GM21723 (cell line): ENCODE results near the gene IRS1.

Source experiments
- ATAC-seq: cut with Tn5 transposase; IDR thresholded peaks from one replicate; pipeline ENCODE4 v1.9.1; 2021; ENCODE audit warnings: mild to moderate bottlenecking, moderate library complexity; ENCODE audit not compliant: unreplicated experiment

The IRS1 gene

GRCh38 chr2:226758921-226759640, 40.5 kb downstream of the IRS1 start:
- ATAC-seq = no peak

DNA sequence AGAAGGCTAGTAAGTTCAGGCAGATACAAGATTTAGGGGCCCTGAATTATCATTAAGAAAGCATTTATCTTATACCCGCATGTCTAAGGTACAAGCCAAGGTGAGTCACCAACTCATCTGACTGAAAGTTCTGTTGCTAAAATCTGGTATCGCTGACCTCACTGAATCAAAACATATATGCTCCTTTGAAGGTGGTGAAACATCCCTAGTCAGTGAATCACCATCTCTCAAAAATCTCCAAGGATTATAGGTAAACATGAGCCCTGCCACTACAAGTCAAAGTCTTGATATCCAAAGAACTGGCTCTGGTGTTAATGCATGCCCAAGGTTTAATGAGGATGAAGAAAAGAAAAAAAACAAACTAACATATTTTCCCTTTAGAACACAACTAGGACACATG, 43.5 kb downstream of the IRS1 start:
- no peak for ATAC-seq

- no peak for ATAC-seq
Observed at GRCh38 chr2:226755631-226756030, 44.0 kb downstream of the IRS1 start.

- no peak for ATAC-seq
Observed at GRCh38 chr2:226754821-226755604, 44.6 kb downstream of the IRS1 start.

- no peak for ATAC-seq
Observed at GRCh38 chr2:226752887-226753286, 46.7 kb downstream of the IRS1 start.

- ATAC-seq = no peak
Observed at GRCh38 chr2:226747288-226747687, 52.3 kb downstream of the IRS1 start.

DNA sequence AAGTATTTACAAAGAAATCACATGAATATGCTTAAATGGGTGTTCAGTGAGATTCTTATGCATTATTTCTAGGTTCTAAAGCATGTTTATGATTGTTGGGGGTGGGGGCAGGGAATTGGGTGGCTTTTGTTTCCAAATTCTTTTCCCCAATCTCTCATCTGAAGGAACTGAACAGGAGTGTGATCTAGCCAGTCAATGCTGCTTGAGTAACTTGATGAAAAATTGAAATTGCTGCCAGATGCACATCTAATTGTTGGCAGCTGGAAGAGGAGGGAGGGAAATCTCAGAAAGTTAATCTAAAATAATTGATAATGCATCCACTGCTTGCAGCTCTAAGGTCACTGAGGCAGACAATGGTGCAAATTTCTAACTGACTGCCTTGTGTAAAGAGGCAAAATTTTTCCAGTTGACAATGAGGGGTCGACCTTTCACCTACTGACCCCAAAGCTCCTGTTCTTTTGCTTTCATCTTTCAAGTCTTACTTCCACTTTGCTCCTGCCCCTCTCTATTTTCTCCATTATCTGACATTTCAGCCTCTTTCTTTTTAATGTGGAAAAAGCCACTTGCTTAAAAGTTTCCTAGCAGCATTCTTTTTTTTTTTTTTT, 53.3 kb downstream of the IRS1 start:
- ATAC-seq = no peak

- ATAC-seq = no peak
Observed at GRCh38 chr2:226743915-226744314, 55.7 kb downstream of the IRS1 start.

- no peak for ATAC-seq
Observed at GRCh38 chr2:226742347-226742746, 57.3 kb downstream of the IRS1 start.

DNA sequence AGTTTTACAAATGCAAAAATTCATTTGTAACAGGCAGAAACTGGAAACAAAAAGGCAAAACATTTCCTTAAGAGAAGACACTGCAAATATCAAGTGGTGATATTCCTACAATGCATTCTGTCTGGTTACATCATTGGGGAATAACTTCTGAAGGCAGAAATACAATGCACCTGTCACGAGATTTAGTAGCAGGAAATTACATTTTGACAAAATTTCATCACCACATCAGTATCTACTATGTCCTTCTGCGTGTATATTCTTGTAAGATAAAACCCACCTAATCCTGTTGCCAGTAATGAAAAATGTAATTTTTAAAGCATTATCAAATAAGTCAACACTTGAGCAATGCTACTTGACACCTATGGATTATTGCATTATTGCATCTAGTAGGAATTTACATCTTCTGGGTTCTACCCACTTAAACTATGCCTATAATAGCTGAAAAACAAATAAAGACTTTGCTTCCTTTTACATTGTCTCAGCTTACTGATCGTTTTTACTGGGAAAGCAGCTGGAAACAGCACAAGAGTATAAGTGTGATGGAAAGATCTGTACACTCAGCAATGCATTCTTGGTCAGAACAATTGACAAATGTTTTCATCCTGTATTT, 59.5 kb downstream of the IRS1 start:
- ATAC-seq = no peak

DNA sequence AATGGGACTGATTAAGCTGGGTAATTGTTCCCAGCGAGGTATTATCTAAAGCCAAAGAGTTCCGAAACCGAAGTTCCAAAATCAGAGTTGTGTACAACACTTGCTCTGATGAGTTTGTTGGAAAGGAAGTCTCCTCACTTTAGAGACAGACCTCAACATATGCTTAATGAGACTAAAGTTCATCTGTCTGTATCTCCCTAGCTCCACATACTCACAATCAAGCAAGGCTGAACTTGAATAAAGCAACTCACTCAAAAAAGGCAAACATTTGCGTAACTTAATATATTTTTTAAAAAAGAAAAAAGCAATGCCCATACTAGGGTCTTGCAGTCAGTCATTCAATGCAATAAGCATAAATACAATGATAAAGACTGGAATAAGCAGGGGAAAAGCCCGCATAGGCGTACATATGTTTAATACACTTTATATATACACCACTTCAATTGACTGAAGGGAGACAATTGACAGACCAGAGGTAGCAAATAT, 60.0 kb downstream of the IRS1 start:
- ATAC-seq = no peak

GRCh38 chr2:226738821-226739544, 60.6 kb downstream of the IRS1 start:
- ATAC-seq = no peak

GRCh38 chr2:226738191-226738820, 61.3 kb downstream of the IRS1 start:
- no peak for ATAC-seq

DNA sequence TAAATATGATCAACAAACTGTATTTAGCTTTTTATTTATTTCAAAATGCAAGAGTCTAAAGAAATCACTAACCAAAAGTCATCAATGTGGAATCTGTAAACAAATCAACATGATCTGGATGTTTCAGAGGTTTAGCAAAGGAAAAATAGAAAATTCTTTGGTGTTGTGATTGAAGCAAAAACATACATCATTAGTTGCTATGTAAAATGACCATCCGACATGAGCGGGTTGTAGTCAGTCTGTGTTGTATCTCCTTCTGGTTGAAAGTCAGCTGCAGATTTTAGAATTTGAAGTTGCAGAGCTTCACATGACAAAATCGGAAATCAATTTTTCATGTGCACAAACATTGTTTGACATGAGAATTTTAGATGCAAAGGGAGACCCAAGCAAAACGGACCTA, 63.2 kb downstream of the IRS1 start:
- no peak for ATAC-seq

DNA sequence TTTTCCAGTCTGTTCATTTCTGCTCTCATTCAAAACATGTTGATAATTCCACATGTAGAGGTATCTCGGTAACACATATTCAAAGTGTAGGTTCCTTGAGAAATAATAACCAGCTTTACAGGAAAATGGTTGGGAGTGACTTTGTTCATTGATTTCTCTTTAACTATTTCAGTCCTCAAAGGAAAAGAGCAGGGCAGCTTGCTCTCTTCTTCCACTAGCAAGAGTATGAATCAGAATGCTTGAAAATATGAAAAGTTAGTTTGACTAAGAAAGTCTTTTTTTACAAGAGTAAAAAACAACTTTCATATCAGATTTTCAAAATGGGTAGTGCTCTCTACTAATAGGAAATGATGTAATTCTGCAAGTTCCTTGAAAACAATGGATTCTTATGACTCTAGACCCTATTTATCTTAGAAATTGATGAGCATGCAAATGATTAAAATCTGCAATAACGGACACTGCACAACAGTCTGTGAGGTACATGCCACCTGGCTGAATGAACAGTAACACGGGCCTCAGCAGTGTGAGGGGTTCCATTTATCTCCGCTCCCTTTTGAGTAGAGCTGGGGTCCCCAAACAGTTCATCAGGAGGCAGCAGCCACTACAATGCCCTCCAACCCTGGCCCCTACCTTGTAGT, 65.6 kb downstream of the IRS1 start:
- ATAC-seq = no peak

DNA sequence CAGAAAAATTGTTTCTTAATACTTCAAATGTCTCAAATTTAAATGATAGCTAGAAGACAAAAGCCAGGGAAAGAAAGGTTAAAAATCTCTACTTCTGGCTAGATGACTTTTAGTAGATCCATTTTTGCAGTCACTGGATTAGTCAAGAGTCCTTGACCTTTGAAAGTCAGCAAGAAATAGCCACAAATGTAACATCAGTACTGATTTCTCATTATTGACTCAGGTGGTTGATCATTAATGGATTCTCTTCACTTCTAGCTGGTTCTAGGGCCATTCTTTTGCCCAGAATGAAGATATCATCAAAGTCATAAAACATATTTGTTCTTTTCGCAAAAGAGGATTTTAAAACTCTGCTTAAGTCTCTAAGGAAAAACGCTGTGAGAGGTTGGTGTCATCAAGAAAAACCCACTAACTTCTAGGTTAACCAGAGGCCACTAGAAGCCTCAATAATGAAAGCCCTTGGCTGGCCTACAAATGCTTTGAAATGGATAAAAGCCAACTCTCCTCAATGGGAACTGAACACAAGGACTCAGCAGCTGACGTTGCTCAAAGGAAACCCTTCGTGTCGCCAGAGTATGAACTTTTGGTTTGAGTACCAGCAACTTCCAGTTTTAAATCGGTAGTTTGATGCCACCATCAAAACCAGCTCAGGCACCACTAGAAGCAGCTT, 66.3 kb downstream of the IRS1 start:
- no peak for ATAC-seq

DNA sequence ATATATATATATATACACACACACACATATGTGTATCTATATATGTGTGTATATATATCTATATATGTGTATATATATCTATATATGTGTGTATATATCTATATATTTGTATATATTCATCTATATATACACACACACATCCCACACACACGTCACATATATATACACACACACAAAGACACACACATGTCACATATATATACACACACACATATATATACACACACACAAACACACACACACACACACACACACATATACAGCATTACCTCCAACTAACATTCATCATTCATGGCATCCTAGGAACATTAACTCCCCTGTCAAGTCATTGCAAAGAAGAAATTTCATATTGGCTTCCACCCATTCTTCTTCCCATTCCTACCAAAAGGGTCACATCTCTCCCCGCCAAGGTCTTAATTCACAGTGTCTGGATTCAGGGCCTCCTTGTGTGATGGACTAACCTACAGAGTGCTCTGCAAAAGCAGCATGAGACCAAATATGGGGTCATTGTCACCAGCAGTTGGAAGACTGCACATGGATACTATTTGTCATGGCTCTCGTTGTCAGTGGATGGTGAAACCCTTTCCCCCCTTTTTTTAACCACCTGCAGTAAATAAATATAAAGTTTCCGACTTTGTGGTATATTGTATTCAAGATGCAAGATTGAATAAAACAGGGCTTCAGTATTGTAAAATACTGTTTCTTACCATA, 67.0 kb downstream of the IRS1 start:
- no peak for ATAC-seq

GRCh38 chr2:226730481-226730880, 69.1 kb downstream of the IRS1 start:
- no peak for ATAC-seq

- ATAC-seq = no peak
Observed at GRCh38 chr2:226728996-226729395, 70.6 kb downstream of the IRS1 start.
